ENCODE measurements around the gene TECPR1. TPM values are rescaled to one million over a fixed set of nuclear protein-coding genes. Genes with fewer than 3 reads are reported as not detected.

The TECPR1 gene
- polyA plus RNA-seq, 2 of the 4 experiments (the other 2 are of a cell fraction), result 2.5 to 11.1 TPM

DNA sequence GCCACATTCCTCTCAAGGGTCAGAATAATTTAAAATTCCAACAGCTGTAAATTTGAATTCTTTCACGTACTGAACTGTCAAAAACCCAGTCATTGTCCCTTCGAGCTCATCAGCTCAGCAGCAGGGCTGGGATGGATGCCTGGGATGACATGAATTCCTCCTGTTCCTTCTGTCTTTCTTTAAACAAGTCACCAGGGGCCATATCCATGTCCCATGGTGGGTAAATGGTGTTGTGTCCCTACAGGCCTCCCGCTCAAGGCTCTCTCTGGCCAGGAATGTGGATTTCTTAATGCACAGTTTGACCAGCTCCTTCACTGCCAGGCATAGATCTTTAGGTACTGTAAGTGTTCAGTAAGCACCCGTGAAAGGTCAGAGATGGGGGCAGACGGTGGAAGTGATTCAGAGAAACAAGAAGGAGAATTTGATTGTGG is 13.8 kb upstream of the TECPR1 start:
- ChIA-PET CTCF (interaction anchor here (0.6 kb wide), 1 partner anchor 12 kb away, joined by 3 read pairs; no protein-coding TSS in a partner anchor), POLR2A (interaction anchor here (1.4 to 1.7 kb wide), 2 partner anchors 15 to 32 kb away, joined by 3 to 6 read pairs; partner anchors contain the start of gene BRI3)
- DNase-seq (ENCODE audit: low read depth in 1 of 2, low spot score in 1 of 2), result no peak
- TF ChIP-seq CHD4 (IDR thresholded peaks at IDR 0.05; ENCODE audit: borderline replicate concordance), result no peak
- TF ChIP-seq HEYL (CRISPR knock-in tag; IDR thresholded peaks at IDR 0.05), result no peak
- TF ChIP-seq MAFK (IDR thresholded peaks at IDR 0.05; ENCODE audit: partially characterized antibody), result no peak
- no peak for TF ChIP-seq TFCP2L1 (CRISPR knock-in tag; IDR thresholded peaks at IDR 0.05)
- no peak for TF ChIP-seq ESRRA (IDR thresholded peaks at IDR 0.05; ENCODE audit: borderline replicate concordance, low read length)
- no peak for TF ChIP-seq HOXB5 (CRISPR knock-in tag; IDR thresholded peaks at IDR 0.05)
- Histone ChIP-seq H3K27ac (peak overlapping the region in 1 of 2 experiments; percentile 43; a peak in 1 of 6 replicates), H3K4me1 (peaks cover 6% of the 10 kb centered on the region; the same call in 2 of the 3 replicates), H3K4me2 (no peak overlapping the region), H3K9me3 (no peaks in the 10 kb centered on the region), H3K4me3 (no peak overlapping the region)
- no peak for FAIRE-seq
- ATAC-seq, result peak; percentile 44 to 52; a peak in 5 of 6 replicates
- WGBS (ENCODE audit: missing lambda C conversion rate), result 41% methylated on average over 5 of the region's 5 CpGs

DNA sequence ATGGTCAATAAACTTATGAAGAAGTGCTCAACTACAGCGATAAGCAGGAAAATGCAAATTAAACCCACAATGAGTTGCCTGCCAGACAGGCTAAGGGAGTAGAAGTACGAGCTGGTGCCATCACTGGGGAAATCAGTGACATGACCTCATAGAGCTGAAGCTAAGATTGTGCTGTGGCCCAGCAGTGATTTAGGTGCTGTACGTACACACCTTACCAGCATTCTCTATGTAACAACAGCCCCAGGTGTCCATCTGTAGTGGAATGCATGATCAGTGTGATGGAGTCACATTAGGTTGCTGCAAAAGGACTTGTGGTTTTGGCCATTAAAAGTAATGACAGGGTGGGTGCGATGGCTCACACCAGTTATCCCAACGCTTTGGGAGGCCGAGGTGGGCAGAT is 5.7 kb upstream of the TECPR1 start:
- POLR2A ChIA-PET, result no interaction called here
- DNase-seq (ENCODE audit: low read depth in 1 of 2, low spot score in 1 of 2), result no peak
- CTCF ChIA-PET, result interaction anchor here (2.0 kb wide), 1 partner anchor 9 kb away, joined by 10 read pairs; no protein-coding TSS in a partner anchor
- ATAC-seq, result no peak
- H3K27ac ChIP-seq, result no peak overlapping the region
- peaks cover 8% of the 10 kb centered on the region for H3K4me1 ChIP-seq
- H3K4me3 ChIP-seq, result no peak overlapping the region
- 90% methylated on average over 6 of the region's 6 CpGs for WGBS (ENCODE audit: missing lambda C conversion rate)
- FAIRE-seq, result no peak
- H3K4me2 ChIP-seq, result no peak overlapping the region
- H3K9me3 ChIP-seq, result no peaks in the 10 kb centered on the region
- TF ChIP-seq, protein P1, sequence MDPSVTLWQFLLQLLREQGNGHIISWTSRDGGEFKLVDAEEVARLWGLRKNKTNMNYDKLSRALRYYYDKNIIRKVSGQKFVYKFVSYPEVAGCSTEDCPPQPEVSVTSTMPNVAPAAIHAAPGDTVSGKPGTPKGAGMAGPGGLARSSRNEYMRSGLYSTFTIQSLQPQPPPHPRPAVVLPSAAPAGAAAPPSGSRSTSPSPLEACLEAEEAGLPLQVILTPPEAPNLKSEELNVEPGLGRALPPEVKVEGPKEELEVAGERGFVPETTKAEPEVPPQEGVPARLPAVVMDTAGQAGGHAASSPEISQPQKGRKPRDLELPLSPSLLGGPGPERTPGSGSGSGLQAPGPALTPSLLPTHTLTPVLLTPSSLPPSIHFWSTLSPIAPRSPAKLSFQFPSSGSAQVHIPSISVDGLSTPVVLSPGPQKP (IDR thresholded peaks at IDR 0.05; ENCODE audit: low read depth, low read length), result no peak
- TF ChIP-seq HOXA7 (CRISPR knock-in tag; IDR thresholded peaks at IDR 0.05) (no peak), HOXB5 (CRISPR knock-in tag; IDR thresholded peaks at IDR 0.05) (no peak), TFCP2L1 (CRISPR knock-in tag; IDR thresholded peaks at IDR 0.05) (no peak), MYC (IDR thresholded peaks at IDR 0.05; ENCODE audit: borderline replicate concordance, low read length) (no peak), ZNF302 (CRISPR knock-in tag; IDR thresholded peaks at IDR 0.05) (no peak), NPAS2 (CRISPR knock-in tag; IDR thresholded peaks at IDR 0.05; ENCODE audit: borderline replicate concordance) (no peak), GATA3 (IDR thresholded peaks at IDR 0.05; ENCODE audit: borderline replicate concordance) (no peak), FOSL2 (IDR thresholded peaks at IDR 0.05) (no peak), FOSL2 (CRISPR knock-in tag; IDR thresholded peaks at IDR 0.05) (no peak), CHD4 (IDR thresholded peaks at IDR 0.05; ENCODE audit: borderline replicate concordance) (no peak), NR3C1 (IDR thresholded peaks at IDR 0.05) (no peak), EP300 (IDR thresholded peaks at IDR 0.05) (no peak), HDAC2 (IDR thresholded peaks at IDR 0.05) (no peak), RARB (CRISPR knock-in tag; IDR thresholded peaks at IDR 0.05) (no peak), RFX5 (IDR thresholded peaks at IDR 0.05) (no peak), NFE2L2 (conservative IDR thresholded peaks at IDR 0.05; ENCODE audit: low read length) (no peak), HEYL (CRISPR knock-in tag; IDR thresholded peaks at IDR 0.05) (no peak)
- TF ChIP-seq, protein P2, sequence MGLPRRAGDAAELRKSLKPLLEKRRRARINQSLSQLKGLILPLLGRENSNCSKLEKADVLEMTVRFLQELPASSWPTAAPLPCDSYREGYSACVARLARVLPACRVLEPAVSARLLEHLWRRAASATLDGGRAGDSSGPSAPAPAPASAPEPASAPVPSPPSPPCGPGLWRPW (IDR thresholded peaks at IDR 0.05), result no peak
- TF ChIP-seq, protein P3, sequence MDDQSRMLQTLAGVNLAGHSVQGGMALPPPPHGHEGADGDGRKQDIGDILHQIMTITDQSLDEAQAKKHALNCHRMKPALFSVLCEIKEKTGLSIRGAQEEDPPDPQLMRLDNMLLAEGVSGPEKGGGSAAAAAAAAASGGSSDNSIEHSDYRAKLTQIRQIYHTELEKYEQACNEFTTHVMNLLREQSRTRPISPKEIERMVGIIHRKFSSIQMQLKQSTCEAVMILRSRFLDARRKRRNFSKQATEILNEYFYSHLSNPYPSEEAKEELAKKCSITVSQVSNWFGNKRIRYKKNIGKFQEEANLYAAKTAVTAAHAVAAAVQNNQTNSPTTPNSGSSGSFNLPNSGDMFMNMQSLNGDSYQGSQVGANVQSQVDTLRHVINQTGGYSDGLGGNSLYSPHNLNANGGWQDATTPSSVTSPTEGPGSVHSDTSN (IDR thresholded peaks at IDR 0.05), result no peak
- TF ChIP-seq, protein P4, sequence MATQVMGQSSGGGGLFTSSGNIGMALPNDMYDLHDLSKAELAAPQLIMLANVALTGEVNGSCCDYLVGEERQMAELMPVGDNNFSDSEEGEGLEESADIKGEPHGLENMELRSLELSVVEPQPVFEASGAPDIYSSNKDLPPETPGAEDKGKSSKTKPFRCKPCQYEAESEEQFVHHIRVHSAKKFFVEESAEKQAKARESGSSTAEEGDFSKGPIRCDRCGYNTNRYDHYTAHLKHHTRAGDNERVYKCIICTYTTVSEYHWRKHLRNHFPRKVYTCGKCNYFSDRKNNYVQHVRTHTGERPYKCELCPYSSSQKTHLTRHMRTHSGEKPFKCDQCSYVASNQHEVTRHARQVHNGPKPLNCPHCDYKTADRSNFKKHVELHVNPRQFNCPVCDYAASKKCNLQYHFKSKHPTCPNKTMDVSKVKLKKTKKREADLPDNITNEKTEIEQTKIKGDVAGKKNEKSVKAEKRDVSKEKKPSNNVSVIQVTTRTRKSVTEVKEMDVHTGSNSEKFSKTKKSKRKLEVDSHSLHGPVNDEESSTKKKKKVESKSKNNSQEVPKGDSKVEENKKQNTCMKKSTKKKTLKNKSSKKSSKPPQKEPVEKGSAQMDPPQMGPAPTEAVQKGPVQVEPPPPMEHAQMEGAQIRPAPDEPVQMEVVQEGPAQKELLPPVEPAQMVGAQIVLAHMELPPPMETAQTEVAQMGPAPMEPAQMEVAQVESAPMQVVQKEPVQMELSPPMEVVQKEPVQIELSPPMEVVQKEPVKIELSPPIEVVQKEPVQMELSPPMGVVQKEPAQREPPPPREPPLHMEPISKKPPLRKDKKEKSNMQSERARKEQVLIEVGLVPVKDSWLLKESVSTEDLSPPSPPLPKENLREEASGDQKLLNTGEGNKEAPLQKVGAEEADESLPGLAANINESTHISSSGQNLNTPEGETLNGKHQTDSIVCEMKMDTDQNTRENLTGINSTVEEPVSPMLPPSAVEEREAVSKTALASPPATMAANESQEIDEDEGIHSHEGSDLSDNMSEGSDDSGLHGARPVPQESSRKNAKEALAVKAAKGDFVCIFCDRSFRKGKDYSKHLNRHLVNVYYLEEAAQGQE (IDR thresholded peaks at IDR 0.05), result no peak
